Stimulated activated CD8-positive, alpha-beta memory T cell treated with anti-CD3 and anti-CD28 coated beads, Interleukin-15, amount 100 ng/mL, for 24 hours (primary cell): ENCODE results near the gene PICALM.
"Not testable (repeated sequence)": the region's sequence is repeated elsewhere in the genome, so short reads cannot be mapped to it uniquely, and the experiment has no call there.

Experiments used
- DNase-seq: peaks from one replicate; pipeline ENCODE4 v3.0.0-alpha.2; 2020; ENCODE audit warnings: low read depth

Gene PICALM, protein sequence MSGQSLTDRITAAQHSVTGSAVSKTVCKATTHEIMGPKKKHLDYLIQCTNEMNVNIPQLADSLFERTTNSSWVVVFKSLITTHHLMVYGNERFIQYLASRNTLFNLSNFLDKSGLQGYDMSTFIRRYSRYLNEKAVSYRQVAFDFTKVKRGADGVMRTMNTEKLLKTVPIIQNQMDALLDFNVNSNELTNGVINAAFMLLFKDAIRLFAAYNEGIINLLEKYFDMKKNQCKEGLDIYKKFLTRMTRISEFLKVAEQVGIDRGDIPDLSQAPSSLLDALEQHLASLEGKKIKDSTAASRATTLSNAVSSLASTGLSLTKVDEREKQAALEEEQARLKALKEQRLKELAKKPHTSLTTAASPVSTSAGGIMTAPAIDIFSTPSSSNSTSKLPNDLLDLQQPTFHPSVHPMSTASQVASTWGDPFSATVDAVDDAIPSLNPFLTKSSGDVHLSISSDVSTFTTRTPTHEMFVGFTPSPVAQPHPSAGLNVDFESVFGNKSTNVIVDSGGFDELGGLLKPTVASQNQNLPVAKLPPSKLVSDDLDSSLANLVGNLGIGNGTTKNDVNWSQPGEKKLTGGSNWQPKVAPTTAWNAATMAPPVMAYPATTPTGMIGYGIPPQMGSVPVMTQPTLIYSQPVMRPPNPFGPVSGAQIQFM

DNA sequence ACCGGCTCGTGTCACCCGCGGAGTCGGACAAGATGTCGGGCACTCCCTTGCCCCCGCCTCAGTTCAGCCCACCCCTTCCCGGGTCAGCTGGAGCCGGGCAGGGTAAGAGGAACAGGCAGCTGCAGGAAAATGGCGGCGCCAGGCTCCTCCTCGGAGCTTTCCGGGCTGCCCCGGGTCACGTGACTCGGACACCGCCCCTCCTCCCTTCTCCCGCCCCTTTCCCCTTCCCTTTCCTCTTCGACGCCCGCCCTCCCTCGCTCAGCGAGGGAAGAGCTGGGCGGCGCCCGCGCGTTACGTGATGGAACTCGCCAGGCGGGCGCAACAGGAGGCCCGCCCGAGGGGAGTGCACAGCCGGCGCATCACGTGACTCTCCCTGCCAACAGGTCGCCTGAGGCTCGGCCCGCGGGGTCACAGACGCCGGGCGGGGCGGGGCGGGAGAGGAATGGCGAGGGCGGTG, at the start of gene PICALM:
TSS of gene PICALM (minus strand) at position 134 of the 457 bp plus-strand sequence. CDS start 304 bp downstream, outside the sequence.
- DNase-seq: peak; percentile 84

DNA sequence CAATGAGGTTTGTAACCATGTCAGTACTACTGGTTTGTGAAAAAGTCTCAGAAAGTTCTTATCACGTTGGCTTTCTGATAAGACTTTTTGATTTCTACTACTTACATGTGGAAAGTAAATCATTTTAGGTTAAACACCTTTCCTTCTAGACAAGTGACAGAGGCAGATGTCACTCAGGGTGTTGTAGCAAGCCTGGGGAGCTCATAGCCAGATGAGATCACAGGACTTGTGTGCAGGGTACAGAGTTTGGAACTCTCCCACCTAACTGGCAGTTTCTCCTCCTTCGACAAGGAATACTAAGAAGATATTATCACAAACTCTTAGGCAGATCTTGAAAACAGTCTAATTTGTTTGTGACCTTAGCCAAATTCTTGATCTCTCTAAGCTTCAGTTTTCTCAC, 49.4 kb upstream of the PICALM start:
- no peak for DNase-seq

DNA sequence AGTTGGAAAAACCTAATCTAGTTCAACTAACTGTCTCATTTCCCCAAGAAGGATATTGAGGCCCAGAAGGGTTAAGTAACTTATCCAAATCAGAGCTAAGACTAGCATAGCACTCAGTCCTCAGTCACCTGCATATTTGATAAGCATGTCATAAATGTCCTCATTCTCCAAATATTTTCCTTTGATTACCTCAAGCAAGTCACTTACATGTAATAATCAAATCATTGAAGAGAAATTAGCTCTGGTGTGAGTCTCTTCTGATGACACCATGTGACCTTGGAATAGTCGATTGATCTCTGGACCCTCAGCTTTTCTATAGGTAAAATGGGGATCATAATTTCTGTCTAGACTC, 48.8 kb upstream of the PICALM start:
- no peak for DNase-seq

DNA sequence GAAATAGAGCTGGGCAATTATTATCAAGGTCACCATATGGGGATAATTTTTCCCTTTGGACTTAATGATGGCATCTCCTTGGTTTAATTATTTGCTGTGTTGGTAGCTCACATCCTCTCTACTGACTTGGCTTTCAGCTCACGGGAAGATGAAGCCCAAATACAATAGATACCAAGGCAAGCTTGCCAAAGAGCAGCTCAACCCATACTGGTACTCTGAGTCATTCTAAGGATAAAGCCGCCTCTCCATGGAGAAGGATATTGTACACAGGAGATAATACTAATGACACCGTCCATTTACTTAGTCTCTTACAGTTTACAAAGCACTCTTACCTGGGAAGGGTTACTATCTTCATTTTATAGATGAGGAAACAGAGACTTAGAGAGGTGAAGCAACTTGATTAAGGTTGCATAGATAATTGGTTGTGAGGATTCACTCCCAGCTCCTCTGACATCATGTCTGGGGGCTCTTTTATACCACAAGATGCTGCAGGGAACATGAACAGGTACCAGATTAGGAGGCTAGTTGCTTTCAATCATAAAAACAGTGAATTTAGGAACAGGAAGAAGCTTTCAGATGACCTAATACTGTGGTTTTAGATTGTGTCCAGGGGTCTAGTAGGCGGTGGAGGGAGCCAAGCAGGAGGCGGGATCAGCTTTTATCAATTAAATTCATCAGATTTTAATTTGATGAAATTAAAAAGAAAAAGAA, 48.3 kb upstream of the PICALM start:
- no peak for DNase-seq

DNA sequence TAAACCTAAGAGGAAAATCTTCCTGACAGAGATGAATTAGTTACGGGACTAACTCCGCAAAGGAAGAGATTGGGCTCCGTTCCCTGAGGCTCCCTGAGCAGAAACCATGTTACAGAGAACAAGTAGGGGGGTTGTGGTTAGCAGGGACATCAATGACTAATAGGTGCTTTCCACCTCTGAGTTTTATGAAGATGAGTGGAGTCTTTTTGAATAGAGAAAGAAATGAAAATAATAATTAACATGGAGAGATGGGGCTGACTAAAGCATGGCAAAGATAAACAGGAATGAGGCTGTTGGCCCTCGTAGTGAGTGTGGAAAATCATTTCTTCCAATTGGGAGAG, 47.5 kb upstream of the PICALM start:
- no peak for DNase-seq

DNA sequence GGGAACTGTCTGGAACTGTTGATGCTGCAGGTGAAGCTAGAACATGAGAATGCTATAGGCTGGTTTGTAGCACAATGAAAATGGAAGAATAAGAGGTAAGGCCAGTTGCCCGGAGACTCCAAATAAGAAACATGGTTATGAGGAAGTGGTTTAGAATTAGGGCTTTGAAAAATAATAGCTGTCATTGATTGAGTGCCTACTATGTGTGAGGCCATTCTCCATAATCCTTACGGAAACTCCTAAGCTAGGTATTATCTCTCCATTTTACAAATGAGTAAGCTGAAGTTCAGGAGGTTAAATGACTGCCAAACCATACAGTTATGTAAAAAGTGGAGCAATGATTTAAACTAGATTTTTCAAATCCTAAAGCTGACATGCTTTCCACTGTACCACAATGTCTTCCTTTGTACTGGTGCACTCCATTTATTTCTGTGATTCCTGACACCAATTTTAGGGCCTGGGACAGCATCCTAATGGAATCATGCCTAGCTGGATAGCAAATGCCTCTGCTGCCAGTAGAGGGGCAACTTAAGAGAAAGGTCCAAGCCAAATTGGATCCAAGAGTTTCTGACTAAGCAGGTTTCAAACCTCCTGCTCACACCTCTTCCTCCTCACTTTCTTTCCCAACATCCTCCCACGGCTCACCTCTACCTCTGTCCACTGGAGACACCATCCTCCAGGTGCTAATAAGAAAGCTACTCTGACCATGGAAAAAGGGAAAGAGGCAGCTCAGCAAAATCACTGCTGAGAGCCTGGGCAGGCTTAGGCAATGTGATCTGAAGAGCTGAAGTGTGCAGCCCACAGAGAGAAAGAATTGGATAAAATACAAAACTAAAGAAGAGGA, 46.9 kb upstream of the PICALM start:
- no peak for DNase-seq

DNA sequence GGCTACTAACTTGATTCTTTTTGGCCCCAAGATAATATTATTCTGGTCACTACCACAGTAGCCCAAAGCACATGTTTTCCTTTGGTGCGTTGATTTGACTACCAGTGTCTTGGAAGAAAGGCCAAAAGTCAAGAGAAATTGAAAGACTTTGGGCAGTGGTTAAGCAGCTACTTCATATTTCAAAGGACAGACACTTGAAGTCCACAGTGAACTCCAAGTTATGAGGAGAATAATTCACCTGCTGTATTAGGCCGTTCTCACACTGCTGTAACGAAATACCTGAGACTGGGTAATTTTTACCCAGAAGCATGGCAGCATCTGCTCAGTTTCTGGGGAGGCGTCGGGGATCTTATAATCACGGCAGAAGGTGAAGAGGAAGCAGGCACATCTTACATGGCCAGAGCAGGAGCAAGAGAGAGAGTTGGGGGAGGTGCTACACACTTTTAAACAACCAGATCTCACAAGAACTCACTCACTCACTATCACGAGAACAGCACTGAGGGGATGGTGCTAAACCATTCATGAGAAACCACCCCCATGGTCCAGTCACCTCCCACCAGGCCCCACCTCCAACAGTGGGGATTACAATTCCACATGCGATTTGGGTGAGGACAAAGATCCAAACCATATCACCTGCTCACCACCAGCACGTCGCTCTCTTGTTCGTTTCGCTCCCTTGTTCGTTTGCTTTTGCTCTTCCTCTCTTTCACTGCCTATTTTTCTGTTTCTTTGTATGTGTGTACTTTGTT, 40.2 kb upstream of the PICALM start:
- DNase-seq: no peak

DNA sequence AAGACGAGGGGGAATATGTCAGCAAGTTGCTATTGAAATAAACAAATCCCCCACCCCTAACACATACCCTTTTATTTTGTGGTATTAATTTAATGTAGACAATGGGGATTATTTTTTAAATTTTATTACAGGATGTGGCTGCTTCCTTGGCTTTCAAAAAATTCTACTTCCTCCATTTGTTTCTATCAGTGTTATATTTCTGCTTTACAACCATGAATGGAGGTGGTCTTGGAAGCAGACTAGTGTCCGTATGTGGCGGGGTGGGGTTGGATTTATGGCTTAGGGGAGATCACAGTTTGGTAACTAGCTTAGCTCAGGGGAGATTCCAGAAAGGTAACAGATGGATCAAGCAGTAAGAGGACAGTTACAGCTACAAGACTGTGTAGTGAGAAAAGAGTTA, 39.3 kb upstream of the PICALM start:
- DNase-seq: no peak

DNA sequence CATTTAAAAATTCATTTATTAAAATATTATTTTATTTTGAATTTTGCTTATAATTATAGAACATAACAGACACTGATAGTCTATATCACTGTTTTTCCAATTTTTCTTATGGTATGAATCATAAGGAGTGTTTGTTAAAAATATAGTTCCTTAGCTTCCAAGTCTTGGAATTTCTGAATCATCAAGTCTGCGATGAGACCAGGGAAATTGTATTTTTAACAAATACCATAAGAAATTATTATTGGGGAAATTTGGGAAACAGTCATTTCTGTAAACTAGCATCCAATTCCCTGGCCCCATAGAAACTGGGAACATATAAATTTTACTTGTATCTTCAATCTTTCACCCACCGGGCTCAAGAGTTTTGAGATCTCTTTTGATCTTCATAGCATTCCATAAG, 38.0 kb upstream of the PICALM start:
- DNase-seq: no peak

DNA sequence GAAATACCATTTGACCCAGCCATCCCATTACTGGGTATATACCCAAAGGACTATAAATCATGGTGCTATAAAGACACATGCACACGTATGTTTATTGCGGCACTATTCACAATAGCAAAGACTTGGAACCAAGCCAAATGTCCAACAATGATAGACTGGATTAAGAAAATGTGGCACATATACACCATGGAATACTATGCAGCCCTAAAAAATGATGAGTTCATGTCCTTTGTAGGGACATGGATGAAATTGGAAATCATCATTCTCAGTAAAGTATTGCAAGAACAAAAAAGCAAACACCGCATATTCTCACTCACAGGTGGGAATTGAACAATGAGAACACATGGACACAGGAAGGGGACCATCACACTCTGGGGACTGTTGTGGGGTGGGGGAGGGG, 37.1 kb upstream of the PICALM start:
- DNase-seq: not testable (repeated sequence)

DNA sequence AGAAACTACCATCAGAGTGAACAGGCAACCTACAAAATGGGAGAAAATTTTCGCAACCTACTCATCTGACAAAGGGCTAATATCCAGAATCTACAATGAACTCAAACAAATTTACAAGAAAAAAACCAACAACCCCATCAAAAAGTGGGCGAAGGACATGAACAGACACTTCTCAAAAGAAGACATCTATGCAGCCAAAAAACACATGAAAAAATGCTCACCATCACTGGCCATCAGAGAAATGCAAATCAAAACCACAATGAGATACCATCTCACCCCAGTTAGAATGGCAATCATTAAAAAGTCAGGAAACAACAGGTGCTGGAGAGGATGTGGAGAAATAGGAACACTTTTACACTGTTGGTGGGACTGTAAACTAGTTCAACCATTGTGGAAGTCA, 36.7 kb upstream of the PICALM start:
- DNase-seq: not testable (repeated sequence)

DNA sequence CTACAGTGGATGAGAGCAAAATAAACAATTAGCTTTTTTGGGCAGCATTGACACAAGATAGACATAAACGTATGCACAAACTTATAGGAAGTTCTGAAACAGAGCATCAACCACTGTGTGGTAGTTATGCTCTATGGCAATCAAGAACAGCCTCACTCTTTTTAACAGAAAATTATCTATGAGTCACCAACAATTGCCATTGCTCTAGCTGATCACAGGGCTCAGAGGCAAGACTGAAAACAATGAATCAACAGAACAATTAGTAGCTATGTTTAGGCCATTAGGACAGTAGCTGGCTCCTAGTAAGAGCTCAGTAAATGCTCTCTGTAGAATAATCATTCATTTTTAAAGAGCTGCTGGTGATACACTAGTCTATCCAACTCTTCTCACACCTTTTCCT, 34.9 kb upstream of the PICALM start:
- no peak for DNase-seq

DNA sequence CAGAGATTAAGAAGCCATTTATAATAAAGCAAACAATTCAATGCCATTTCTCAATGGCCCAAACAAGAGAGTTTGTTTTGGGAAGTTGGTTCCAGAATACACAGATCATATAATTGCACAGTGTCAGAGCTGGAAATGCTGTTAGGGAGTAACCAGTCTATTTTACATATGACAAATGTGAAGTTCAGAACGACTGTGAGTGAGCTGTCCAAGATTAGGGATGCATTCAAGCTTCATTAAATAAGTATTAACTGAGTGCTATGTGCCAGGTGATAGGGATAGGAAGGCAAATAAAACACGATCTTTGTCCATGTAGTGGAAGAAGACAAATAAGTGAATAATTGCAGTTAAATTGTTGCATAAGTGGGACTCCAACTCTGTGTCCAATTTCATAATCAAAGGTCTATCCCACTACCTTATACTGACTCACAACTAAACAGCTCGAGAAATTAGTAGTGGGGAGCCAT, 33.1 kb upstream of the PICALM start:
- DNase-seq: no peak

DNA sequence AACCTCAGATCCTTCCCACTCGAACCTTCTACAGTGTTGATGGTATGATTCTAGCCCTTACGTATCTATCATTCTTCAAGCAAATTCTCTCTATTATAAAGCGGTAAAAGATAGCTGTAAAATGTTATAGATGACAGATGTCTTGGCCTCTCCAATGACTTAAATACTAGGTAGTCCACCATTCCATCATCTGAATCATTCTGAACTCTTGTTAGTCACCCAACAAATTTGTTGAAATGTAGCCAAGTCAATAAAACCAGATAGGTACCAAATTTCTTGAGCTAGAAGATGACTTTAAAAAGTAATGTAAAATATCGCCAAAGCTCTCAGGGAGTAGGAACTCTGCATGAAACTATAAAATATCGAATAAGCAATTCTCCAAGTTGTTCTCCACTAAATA, 32.6 kb upstream of the PICALM start:
- no peak for DNase-seq

DNA sequence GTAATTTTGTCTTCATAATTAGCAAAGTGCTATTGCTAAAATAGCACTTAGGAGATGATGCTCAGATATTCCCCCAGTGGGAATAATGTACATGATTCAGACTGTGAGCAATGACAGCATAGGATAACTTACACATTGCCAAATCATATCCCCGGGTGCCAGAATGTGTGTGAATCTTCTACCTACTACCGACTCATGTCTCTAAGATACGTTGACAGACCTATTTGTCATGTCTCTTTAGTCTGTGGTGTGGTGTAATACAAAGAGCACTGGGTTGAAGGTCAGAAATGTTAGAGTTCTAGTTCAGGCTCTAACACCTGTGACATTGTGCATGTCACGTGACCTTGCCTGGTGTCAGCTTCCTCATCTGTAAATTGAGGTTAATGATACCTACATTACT, 31.0 kb upstream of the PICALM start:
- no peak for DNase-seq

DNA sequence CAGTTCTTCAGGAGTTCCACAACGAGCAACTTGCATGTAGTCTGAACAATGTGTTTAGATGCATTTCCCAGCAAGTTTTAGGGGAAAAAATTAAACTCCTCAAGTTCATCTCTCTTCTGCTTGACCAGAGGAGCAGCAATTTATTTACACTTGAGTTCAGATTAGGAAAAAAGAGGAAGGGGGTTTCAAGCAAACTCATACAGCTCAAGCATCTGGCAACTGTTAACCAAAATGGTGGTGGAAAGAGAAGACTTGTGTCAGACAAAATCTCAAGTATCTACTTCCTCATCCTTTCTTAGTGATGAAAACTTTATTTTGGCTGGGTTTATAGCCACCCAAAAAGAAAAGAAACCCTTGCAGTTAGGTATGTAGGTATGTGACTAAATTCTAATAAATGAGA, 29.1 kb upstream of the PICALM start:
- no peak for DNase-seq

DNA sequence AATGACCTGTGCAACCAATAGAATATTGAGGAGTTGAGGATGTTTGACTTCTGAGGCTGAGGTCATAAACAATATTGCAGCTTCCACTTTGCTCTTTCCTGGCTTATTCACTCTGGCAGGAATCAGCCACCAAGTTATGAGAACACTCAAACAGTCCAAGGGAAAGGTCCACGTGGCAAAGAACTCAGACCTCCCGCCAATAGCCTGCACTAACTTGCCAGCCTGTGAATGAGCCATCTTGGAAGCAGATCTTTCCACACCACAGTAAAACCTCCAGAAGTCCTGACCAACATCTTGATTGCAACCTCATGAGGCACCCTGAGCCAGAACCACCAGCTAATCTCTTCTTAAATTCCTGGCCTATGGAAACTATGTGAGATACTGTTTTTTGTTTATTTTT, 22.7 kb upstream of the PICALM start:
- no peak for DNase-seq

DNA sequence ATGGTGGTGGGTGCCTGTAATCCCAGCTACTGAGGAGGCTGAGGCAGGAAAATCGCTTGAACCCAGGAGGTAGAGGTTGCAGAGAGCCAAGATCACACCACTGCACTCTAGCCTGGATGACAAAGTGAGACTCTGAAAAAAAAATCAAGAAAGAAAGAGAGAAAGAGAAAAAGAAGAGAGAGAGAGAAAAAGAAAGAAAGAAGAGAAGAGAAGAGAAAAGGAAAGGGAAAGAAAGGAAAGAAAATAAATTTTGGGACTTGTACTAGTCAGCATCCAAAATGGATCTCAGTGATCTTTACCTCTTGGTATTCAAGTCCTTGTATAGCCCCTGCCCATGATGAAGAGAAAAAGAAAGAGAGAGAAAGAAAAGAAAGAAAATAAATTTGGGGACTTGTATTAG, 22.2 kb upstream of the PICALM start:
- no peak for DNase-seq

DNA sequence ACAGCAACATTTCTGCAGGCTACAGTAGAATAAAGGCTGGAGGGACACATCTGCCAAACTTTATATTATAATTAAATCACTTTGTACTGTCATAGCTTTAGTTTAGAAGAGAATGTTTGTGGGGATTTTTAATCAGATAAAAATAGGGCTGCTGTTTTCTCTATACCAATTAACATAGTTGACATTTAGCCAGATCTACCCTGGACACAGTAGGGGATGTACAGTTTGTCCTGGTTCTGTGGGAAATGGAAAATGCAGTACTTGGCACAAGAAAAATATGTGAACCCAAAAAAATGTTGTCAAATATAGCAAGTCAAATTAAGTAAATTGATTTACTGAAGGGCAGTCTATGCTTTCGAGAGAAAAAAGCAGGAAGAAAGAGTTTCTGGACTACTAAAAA, 20.8 kb upstream of the PICALM start:
- no peak for DNase-seq

DNA sequence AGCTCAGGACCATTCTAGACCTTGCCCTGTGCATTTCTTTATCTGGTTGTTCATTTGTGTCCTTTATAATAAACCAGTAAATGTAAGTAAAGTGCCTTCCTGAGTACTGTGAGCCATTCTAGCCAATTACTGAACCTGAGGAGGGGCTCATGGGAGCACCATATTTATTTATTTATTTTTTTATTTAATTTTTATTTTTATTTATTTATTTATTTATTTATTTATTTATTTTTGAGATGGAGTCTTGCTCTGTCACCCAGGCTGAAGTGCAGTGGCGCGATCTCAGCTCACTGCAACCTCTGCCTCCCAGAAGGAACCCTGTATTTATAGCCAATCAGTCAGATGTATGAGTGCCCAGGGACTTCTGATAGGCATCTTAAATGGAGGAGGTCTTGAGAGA, 18.8 kb upstream of the PICALM start:
- not testable (repeated sequence) for DNase-seq

DNA sequence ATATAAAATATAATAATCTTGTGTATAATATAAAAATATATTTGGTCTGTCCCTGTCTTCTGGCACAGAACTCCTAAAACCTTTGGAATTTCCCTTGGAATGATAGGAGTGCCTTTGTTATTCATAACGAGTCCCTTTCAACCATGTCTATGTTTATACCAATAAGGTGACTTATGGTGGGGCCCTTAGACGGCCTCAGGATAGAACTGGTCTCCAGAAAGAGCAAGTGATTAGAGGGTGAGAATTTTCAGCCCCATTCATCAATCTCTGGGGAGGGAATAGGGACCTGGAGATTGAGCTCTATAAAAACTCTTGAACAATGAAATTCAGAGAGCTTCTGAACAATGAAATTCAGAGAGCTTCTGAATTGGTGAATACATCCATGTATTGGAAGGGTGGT, 18.4 kb upstream of the PICALM start:
- no peak for DNase-seq
